ENCODE data around the gene CLSTN2. TPM values are rescaled to one million over a fixed set of nuclear protein-coding genes. Genes with fewer than 3 reads are reported as not detected.

Gene CLSTN2
- polyA plus RNA-seq, 3 donors: not detected

DNA sequence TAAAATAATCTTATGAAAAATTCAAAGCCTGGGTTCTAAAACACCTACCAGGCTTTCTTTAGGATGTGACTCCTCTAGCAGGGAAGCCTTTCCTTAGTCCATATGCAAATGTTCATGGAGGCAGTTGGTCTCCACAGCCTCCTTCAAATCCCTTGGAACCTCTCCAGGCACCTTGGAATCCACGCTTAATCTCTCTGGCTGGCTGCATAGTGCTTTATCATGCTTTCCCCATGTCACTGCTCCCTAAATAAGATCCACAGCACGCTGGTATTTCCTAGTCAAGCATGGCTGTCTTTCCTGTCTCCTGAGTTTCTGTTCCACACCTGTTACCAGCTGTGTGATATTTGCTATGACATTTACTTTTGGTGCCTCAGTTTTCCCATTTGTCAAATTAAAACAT lies 71.3 kb downstream of the CLSTN2 start:
- Histone ChIP-seq H3K9me3 (replicated peaks in 1 of 2; ENCODE audit: control insufficient read depth in 1 of 2, insufficient read depth in 1 of 2, low read length in 2 of 2) (no peaks in the 10 kb centered on the region), H3K4me3 (replicated peaks in 1 of 3; ENCODE audit: low read depth in 2 of 3, low read length in 3 of 3) (no peak overlapping the region), H2AFZ (ENCODE audit: insufficient read depth, low read depth, low read length, poor library complexity, severe bottlenecking) (no peak overlapping the region), H3K79me2 (ENCODE audit: insufficient read depth, low read length) (no peaks in the 10 kb centered on the region), H4K20me1 (ENCODE audit: insufficient read depth, low read length) (no peaks in the 10 kb centered on the region), H3K9ac (ENCODE audit: insufficient read depth, low read length, poor library complexity, severe bottlenecking) (no peak overlapping the region), H3K27me3 (ENCODE audit: control insufficient read depth in 2 of 2, insufficient read depth in 2 of 2, low read length in 2 of 2) (no peaks in the 10 kb centered on the region), H3K27ac (ENCODE audit: low read depth in 1 of 2, low read length in 2 of 2) (no peak overlapping the region), H3K36me3 (replicated peaks in 1 of 2; ENCODE audit: control insufficient read depth in 1 of 2, insufficient read depth in 2 of 2, low read length in 2 of 2) (no peaks in the 10 kb centered on the region), H3K4me2 (replicated peaks; ENCODE audit: extremely low read depth, low read length, poor library complexity, severe bottlenecking) (no peak overlapping the region), H3K4me1 (ENCODE audit: control insufficient read depth in 1 of 2, insufficient read depth in 2 of 2, low read length in 2 of 2) (no peaks in the 10 kb centered on the region)
- 80% methylated on average over 1 of the region's 2 CpGs for WGBS (ENCODE audit: insufficient coverage)
- intact Hi-C loops (cut with micrococcal nuclease): no loop called here
- no peak for DNase-seq
- TF ChIP-seq, protein P1, sequence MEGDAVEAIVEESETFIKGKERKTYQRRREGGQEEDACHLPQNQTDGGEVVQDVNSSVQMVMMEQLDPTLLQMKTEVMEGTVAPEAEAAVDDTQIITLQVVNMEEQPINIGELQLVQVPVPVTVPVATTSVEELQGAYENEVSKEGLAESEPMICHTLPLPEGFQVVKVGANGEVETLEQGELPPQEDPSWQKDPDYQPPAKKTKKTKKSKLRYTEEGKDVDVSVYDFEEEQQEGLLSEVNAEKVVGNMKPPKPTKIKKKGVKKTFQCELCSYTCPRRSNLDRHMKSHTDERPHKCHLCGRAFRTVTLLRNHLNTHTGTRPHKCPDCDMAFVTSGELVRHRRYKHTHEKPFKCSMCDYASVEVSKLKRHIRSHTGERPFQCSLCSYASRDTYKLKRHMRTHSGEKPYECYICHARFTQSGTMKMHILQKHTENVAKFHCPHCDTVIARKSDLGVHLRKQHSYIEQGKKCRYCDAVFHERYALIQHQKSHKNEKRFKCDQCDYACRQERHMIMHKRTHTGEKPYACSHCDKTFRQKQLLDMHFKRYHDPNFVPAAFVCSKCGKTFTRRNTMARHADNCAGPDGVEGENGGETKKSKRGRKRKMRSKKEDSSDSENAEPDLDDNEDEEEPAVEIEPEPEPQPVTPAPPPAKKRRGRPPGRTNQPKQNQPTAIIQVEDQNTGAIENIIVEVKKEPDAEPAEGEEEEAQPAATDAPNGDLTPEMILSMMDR (IDR thresholded peaks at IDR 0.05): no peak
- H3K4me1 Mint-ChIP-seq: no peaks in the 10 kb centered on the region
- H3K36me3 Mint-ChIP-seq: no peaks in the 10 kb centered on the region
- H3K4me3 Mint-ChIP-seq: no peak overlapping the region
- H3K27me3 Mint-ChIP-seq (ENCODE audit: low read depth in 3 of 3): peaks cover 0 to 3% (median 1%) of the 10 kb centered on the region in 3 donors
- H3K27ac Mint-ChIP-seq: no peak overlapping the region
- H3K9me3 Mint-ChIP-seq: peaks cover 0 to 2% (median 0%) of the 10 kb centered on the region in 7 donors

DNA sequence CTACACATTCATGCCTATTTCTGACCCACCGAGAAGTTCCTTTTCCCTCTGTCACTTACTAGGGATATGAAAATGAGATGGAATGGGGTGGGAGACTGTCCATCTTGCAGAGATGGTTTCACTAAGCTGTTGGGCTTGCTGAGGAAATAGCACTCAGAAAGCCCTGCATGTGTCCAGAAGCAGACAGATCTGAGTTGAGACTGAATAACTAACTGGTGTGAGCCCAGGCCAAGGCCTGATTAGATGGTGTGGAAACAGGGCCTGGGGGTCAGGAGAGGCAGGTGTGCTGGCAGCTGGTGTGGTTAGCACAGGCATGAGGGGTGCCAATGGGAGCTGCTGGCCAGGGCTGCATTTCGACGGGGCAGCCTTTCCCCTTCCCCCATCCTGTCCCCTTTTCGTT lies 72.1 kb downstream of the CLSTN2 start:
- Histone ChIP-seq H3K27me3 (ENCODE audit: control insufficient read depth in 2 of 2, insufficient read depth in 2 of 2, low read length in 2 of 2) (no peaks in the 10 kb centered on the region), H4K20me1 (ENCODE audit: insufficient read depth, low read length) (no peaks in the 10 kb centered on the region), H3K4me2 (replicated peaks; ENCODE audit: extremely low read depth, low read length, poor library complexity, severe bottlenecking) (no peak overlapping the region), H3K27ac (ENCODE audit: low read depth in 1 of 2, low read length in 2 of 2) (no peak overlapping the region), H3K4me3 (replicated peaks in 1 of 3; ENCODE audit: low read depth in 2 of 3, low read length in 3 of 3) (no peak overlapping the region), H3K9me3 (replicated peaks in 1 of 2; ENCODE audit: control insufficient read depth in 1 of 2, insufficient read depth in 1 of 2, low read length in 2 of 2) (no peaks in the 10 kb centered on the region), H3K36me3 (replicated peaks in 1 of 2; ENCODE audit: control insufficient read depth in 1 of 2, insufficient read depth in 2 of 2, low read length in 2 of 2) (no peaks in the 10 kb centered on the region), H3K9ac (ENCODE audit: insufficient read depth, low read length, poor library complexity, severe bottlenecking) (no peak overlapping the region), H3K4me1 (ENCODE audit: control insufficient read depth in 1 of 2, insufficient read depth in 2 of 2, low read length in 2 of 2) (no peaks in the 10 kb centered on the region), H2AFZ (ENCODE audit: insufficient read depth, low read depth, low read length, poor library complexity, severe bottlenecking) (no peak overlapping the region), H3K79me2 (ENCODE audit: insufficient read depth, low read length) (no peaks in the 10 kb centered on the region)
- no peak overlapping the region for H3K4me3 Mint-ChIP-seq
- intact Hi-C loops (cut with micrococcal nuclease): no loop called here
- no CpG with 5 or more reads among the region's 4 CpGs for WGBS (ENCODE audit: insufficient coverage)
- TF ChIP-seq, protein P1 (IDR thresholded peaks at IDR 0.05): no peak
- H3K36me3 Mint-ChIP-seq: no peaks in the 10 kb centered on the region
- H3K9me3 Mint-ChIP-seq: peaks cover 0 to 2% (median 1%) of the 10 kb centered on the region in 7 donors
- H3K27me3 Mint-ChIP-seq (ENCODE audit: low read depth in 3 of 3): peaks cover 0 to 5% (median 1%) of the 10 kb centered on the region in 3 donors
- no peak overlapping the region for H3K27ac Mint-ChIP-seq
- H3K4me1 Mint-ChIP-seq: no peaks in the 10 kb centered on the region
- DNase-seq: no peak
